Fibroblast of lung (primary cell): ENCODE measurements around the gene TVP23C.
"Not testable (repeated sequence)": the region's sequence is repeated elsewhere in the genome, so short reads cannot be mapped to it uniquely, and the experiment has no call there.

Experiments
- EZH2 ChIP-seq: IDR thresholded peaks from 2 replicates; pipeline ENCODE4 v1.5.1; 2012; ENCODE audit warnings: low read length, control low read depth, mild to moderate bottlenecking; ENCODE audit errors: missing control alignments
- TF ChIP-seq, protein P1 (sequence below), 2 donors: IDR thresholded peaks in 1 of 2; conservative IDR thresholded peaks in 1 of 2; 1 replicate in 1 of 2; 2 replicates in 1 of 2; pipeline ENCODE4 v1.5.1; 2011 to 2012; ENCODE audit warnings: low read length in 2 of 2, control low read depth in 1 of 2, inconsistent platforms in 1 of 2, low read depth in 1 of 2, mild to moderate bottlenecking in 1 of 2

DNA sequence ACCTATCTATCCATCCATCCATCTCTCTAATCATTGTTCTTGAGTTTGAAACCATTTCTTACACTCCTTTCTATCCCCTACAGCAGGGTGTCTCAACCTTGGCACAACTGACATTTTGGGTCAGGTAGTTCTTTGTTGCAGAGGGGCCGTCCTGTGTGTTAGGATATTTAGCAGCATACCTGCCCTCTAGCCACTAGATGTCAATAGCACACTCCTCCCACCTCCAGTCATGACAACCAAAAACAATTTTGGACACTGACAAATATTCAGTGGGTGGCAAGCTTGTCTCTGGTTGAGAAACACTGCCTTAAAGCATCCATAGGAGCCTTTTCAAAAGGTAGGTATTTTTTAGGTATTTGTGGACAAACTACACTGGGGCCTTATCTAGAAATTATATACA, 10.4 kb downstream of the TVP23C start:
- TF ChIP-seq EZH2: not testable (repeated sequence)
- TF ChIP-seq, protein P1, sequence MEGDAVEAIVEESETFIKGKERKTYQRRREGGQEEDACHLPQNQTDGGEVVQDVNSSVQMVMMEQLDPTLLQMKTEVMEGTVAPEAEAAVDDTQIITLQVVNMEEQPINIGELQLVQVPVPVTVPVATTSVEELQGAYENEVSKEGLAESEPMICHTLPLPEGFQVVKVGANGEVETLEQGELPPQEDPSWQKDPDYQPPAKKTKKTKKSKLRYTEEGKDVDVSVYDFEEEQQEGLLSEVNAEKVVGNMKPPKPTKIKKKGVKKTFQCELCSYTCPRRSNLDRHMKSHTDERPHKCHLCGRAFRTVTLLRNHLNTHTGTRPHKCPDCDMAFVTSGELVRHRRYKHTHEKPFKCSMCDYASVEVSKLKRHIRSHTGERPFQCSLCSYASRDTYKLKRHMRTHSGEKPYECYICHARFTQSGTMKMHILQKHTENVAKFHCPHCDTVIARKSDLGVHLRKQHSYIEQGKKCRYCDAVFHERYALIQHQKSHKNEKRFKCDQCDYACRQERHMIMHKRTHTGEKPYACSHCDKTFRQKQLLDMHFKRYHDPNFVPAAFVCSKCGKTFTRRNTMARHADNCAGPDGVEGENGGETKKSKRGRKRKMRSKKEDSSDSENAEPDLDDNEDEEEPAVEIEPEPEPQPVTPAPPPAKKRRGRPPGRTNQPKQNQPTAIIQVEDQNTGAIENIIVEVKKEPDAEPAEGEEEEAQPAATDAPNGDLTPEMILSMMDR (conservative IDR thresholded peaks at IDR 0.05 in 1 of 2, IDR thresholded peaks at IDR 0.05 in 1 of 2; ENCODE audit: low read depth in 1 of 2, low read length in 2 of 2): not testable (repeated sequence)
